ENCODE results near the gene SUSD2.

DNA sequence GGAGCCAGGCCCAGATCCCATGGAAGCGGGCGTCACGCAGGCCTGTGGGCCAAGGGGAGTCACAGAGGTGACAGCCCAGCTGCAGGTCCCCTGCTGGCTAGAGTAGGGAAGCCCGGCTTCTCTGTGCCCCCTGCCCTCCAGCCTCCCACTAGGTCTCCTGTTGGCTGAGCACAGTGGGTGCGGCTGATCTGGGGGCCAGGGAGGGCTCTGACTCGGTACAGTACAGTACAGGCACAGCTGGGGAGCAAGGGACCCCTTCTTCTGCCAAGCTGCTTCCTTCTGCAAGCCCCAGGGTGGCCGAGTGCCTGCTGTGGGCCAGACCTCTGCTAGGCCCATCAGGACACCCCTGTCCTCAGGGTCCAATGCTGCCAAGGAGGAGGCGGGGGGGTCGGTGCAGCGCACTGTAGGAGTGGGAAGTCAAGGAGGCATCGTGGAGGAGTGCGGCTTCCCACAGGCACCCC lies 10.1 kb downstream of the SUSD2 start:
- TF ChIP-seq, protein P1, sequence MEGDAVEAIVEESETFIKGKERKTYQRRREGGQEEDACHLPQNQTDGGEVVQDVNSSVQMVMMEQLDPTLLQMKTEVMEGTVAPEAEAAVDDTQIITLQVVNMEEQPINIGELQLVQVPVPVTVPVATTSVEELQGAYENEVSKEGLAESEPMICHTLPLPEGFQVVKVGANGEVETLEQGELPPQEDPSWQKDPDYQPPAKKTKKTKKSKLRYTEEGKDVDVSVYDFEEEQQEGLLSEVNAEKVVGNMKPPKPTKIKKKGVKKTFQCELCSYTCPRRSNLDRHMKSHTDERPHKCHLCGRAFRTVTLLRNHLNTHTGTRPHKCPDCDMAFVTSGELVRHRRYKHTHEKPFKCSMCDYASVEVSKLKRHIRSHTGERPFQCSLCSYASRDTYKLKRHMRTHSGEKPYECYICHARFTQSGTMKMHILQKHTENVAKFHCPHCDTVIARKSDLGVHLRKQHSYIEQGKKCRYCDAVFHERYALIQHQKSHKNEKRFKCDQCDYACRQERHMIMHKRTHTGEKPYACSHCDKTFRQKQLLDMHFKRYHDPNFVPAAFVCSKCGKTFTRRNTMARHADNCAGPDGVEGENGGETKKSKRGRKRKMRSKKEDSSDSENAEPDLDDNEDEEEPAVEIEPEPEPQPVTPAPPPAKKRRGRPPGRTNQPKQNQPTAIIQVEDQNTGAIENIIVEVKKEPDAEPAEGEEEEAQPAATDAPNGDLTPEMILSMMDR (conservative IDR thresholded peaks at IDR 0.05 in 1 of 2, IDR thresholded peaks at IDR 0.05 in 1 of 2; ENCODE audit: low read depth in 1 of 2, low read length in 2 of 2), result no peak
- TF ChIP-seq EZH2 (IDR thresholded peaks at IDR 0.05; ENCODE audit: low read length, missing control alignments), result no peak
